Ovary (tissue), 9 donors: ENCODE data around the gene SMIM10L1. TPM values are rescaled to one million over a fixed set of nuclear protein-coding genes. Genes with fewer than 3 reads are reported as not detected.

Experiments used
- DNase-seq, 5 donors: peaks; one replicate each; pipeline ENCODE4 v3.0.0-alpha.2; 2019 to 2020
- H3K27ac ChIP-seq, 2 donors: fragments of 200-600 bp; one replicate each; pipeline versions ENCODE4 v1.5.1 to v1.8.0; 2019 to 2022
- H3K27me3 ChIP-seq: fragments of 200-600 bp; one replicate; pipeline ENCODE4 v1.8.0; 2022
- H3K36me3 ChIP-seq: fragments of 200-600 bp; sonication (generic); one replicate; pipeline ENCODE4 v1.5.1; 2019
- H3K4me1 ChIP-seq: one replicate; pipeline ENCODE4 v1.8.1; 2013; ENCODE audit warnings: mild to moderate bottlenecking, moderate library complexity; ENCODE audit not compliant: insufficient read depth
- H3K4me3 ChIP-seq: fragments of 200-600 bp; sonication (generic); one replicate; pipeline ENCODE4 v1.5.1; 2017
- H3K9me3 ChIP-seq, 2 donors: fragments of 200-600 bp in 1 of 2; sonication (generic) in 1 of 2; one replicate each; pipeline versions ENCODE4 v1.5.1 to v1.8.1; 2013 to 2019; ENCODE audit warnings: mild to moderate bottlenecking in 1 of 2, moderate library complexity in 1 of 2
- CTCF ChIP-seq, 3 donors: fragments of 450-650 bp in 2 of 3; fragments of 200-600 bp in 1 of 3; IDR thresholded peaks; one replicate each; pipeline versions ENCODE4 v1.5.1 to v1.8.0; 2016 to 2022; ENCODE audit warnings: antibody characterized with exemption in 3 of 3, mild to moderate bottlenecking in 1 of 3
- EP300 ChIP-seq: sonication (generic); formaldehyde crosslinking; IDR thresholded peaks from one replicate; pipeline ENCODE4 v1.6.1; 2017; ENCODE audit warnings: antibody characterized with exemption
- POLR2A ChIP-seq: fragments of 450-650 bp; IDR thresholded peaks from one replicate; pipeline ENCODE4 v1.6.1; 2017; ENCODE audit warnings: antibody characterized with exemption, mild to moderate bottlenecking, moderate library complexity
- WGBS, 3 donors: extraction: QIAGEN DNeasy Blood & Tissue Kit in 1 of 3; methylation state at CpG; one replicate each; pipeline versions ENCODE4 v1.1.5 to v1.1.7; 2013 to 2017; 5-methylcytosine and 5-hydroxymethylcytosine counted together
- intact Hi-C, 4 donors: fragments of 100-400 bp; cut with DNase I; formaldehyde crosslinking; loops; one replicate each; pipeline versions ENCODE4 v1.11.0 to v1.15.1; 2022 to 2023
- polyA plus RNA-seq, 2 donors: library from polyadenylated mRNA; stranded (reverse); fragments of 200-250 nt in 1 of 2; fragments of 350-450 nt in 1 of 2; fragmentation: Illumina TruSeq in 1 of 2; extraction: RNeasy Lipid Tissue Mini Kit (QIAGEN cat#74804) in 1 of 2; gene quantifications; one replicate each; pipeline ENCODE4 v1.2.3, GENCODE V29; 2013 to 2014
- total RNA-seq, 7 donors: library from RNA; depleted of rRNA in 2 of 7; stranded (reverse); fragments of >200 nt in 2 of 7; fragmentation: NEBNext Ultra II Directional in 3 of 7; extraction: Animal tissue kit (Norgen Biotek cat#: 25700) in 3 of 7; gene quantifications; one replicate each; pipeline versions ENCODE4 v1.1.0 to v1.2.4, GENCODE V29; 2016 to 2023
- donor health status: DM: no; HTN: no; CAD: no; lungs with moderate emphysema.
- donor health status: DM: no; HTN: no; CAD: no.
- donor health status: Bipolar disorder and iron deficiency.
- donor health status: DM: yes; HTN: yes; CAD: no.
- donor health status: DM: no; HTN: no; CAD: no.
- donor health status: DM: yes; HTN: yes; CAD: no.

SMIM10L1 gene
- total and polyA plus RNA-seq, 9 donors = 3.3 to 9.8 (median 5.9) TPM

- H3K27me3 ChIP-seq = no peaks in the 10 kb centered on the region
- no peaks in the 10 kb centered on the region for H3K4me1 ChIP-seq
- no peak overlapping the region for H3K27ac ChIP-seq
- TF ChIP-seq CTCF (IDR thresholded peaks at IDR 0.05) = no peak
- no peak for TF ChIP-seq EP300
- TF ChIP-seq POLR2A = no peak
- DNase-seq = no peak
- intact Hi-C loops = no loop called here
- no peaks in the 10 kb centered on the region for H3K9me3 ChIP-seq
- 100% methylated on average over 1 of the region's 1 CpG for WGBS, 3 donors
- no peak overlapping the region for H3K4me3 ChIP-seq
- no peaks in the 10 kb centered on the region for H3K36me3 ChIP-seq
These were observed 7.3 kb downstream of the SMIM10L1 start for GRCh38 chr12:11178250-11178649.

GRCh38 chr12:11182529-11182928 is 11.5 kb downstream of the SMIM10L1 start:
- intact Hi-C loops = no loop called here
- H3K27ac ChIP-seq = no peak overlapping the region
- TF ChIP-seq POLR2A (no peak), EP300 (no peak), CTCF (IDR thresholded peaks at IDR 0.05) (no peak)
- H3K4me1 ChIP-seq = no peaks in the 10 kb centered on the region
- H3K4me3 ChIP-seq = no peak overlapping the region
- no peaks in the 10 kb centered on the region for H3K27me3 ChIP-seq
- H3K9me3 ChIP-seq = no peaks in the 10 kb centered on the region
- no peaks in the 10 kb centered on the region for H3K36me3 ChIP-seq
- no peak for DNase-seq

GRCh38 chr12:11183011-11183410 is 12.0 kb downstream of the SMIM10L1 start:
- Histone ChIP-seq H3K4me3 (no peak overlapping the region), H3K4me1 (no peaks in the 10 kb centered on the region), H3K9me3 (no peaks in the 10 kb centered on the region), H3K36me3 (no peaks in the 10 kb centered on the region), H3K27me3 (no peaks in the 10 kb centered on the region), H3K27ac (no peak overlapping the region)
- intact Hi-C loops = no loop called here
- TF ChIP-seq EP300 (no peak), POLR2A (no peak)
- no peak for DNase-seq

GRCh38 chr12:11186837-11187236 is 15.8 kb downstream of the SMIM10L1 start, which contains the start of gene TAS2R42:
Gene TAS2R42, minus strand, starts transcription at chr12:11186937. Its CDS starts 0 bp downstream, at chr12:11186937.
- H3K4me3 ChIP-seq = no peak within 1 kb of the TSS
- no peak for DNase-seq
- no peak within 1 kb of the TSS for H3K27ac ChIP-seq
- intact Hi-C loops = no loop called here
- no peaks in the 10 kb centered on the region for H3K36me3 ChIP-seq
- 47 to 66% (median 55%) methylated on average over 2 of the region's 2 CpGs for WGBS, 3 donors
- H3K9me3 ChIP-seq = no peaks in the 10 kb centered on the region
- TF ChIP-seq CTCF (IDR thresholded peaks at IDR 0.05) = no peak
- no peak for TF ChIP-seq POLR2A
- TF ChIP-seq EP300 = no peak
- H3K4me1 ChIP-seq = no peaks in the 10 kb centered on the region
- H3K27me3 ChIP-seq = no peaks in the 10 kb centered on the region

GRCh38 chr12:11202811-11203210 is 31.8 kb downstream of the SMIM10L1 start:
- Histone ChIP-seq H3K27me3 (no peaks in the 10 kb centered on the region), H3K9me3 (no peaks in the 10 kb centered on the region), H3K36me3 (no peaks in the 10 kb centered on the region), H3K4me1 (no peaks in the 10 kb centered on the region), H3K27ac (no peak overlapping the region), H3K4me3 (no peak overlapping the region)
- intact Hi-C loops = loop anchor here in 1 of 4 donors (5.0 kb wide), 1 partner anchor 431 kb away; no protein-coding TSS in a partner anchor
- DNase-seq = no peak
- TF ChIP-seq POLR2A (no peak), CTCF (IDR thresholded peaks at IDR 0.05) (no peak), EP300 (no peak)
